A673 (cell line): ENCODE results near the gene HRH2. TPM values are rescaled to one million over a fixed set of nuclear protein-coding genes. Genes with fewer than 3 reads are reported as not detected.

ENCODE experiments used
- BruUV-seq: library from RNA; stranded (reverse); fragments of 400-500 nt; replicated peaks from 2 replicates; lab custom pipeline; 2021; lab: Mats Ljungman, UMichigan
- CTCF ChIA-PET: fragments of 300-600 bp; sonication (Branson Sonifier 250); formaldehyde crosslinking; loops from one replicate; lab custom pipeline; 2022; ENCODE audit warnings: antibody characterized with exemption; lab: Charles Lee
- POLR2A ChIA-PET: fragments of 300-600 bp; sonication (Branson Sonifier 250); formaldehyde crosslinking; loops from one replicate; lab custom pipeline; 2022; ENCODE audit warnings: antibody characterized with exemption; ENCODE audit not compliant: low non-redundant PET; lab: Charles Lee
- DNase-seq: peaks from one replicate; pipeline ENCODE4 v3.0.0-alpha.2; 2015; ENCODE audit warnings: low spot score
- H3K27ac ChIP-seq: fragments of 200-600 bp; sonication (generic); 2 replicates; pipeline ENCODE4 v1.5.1; 2016; ENCODE audit warnings: mixed run types, low read depth, mild to moderate bottlenecking, mixed read lengths, antibody characterized with exemption, low read length; ENCODE audit not compliant: poor library complexity, severe bottlenecking
- H3K27me3 ChIP-seq: fragments of 200-600 bp; sonication (generic); replicated peaks from 2 replicates; pipeline ENCODE4 v1.6.1; 2017; ENCODE audit warnings: mixed run types, low read depth, mild to moderate bottlenecking, mixed read lengths, antibody characterized with exemption, low read length; ENCODE audit not compliant: insufficient read depth, poor library complexity
- H3K36me3 ChIP-seq: fragments of 200-600 bp; sonication (generic); 2 replicates; pipeline ENCODE4 v1.6.1; 2016; ENCODE audit warnings: mixed run types, mild to moderate bottlenecking, mixed read lengths, antibody characterized with exemption, low read length; ENCODE audit not compliant: insufficient read depth, poor library complexity, severe bottlenecking
- H3K4me1 ChIP-seq: fragments of 200-600 bp; sonication (generic); 2 replicates; pipeline ENCODE4 v1.6.1; 2017; ENCODE audit warnings: mixed run types, mild to moderate bottlenecking, mixed read lengths, antibody characterized with exemption, low read length; ENCODE audit not compliant: insufficient read depth, poor library complexity, severe bottlenecking
- H3K4me3 ChIP-seq: fragments of 200-600 bp; sonication (generic); 2 replicates; pipeline ENCODE4 v1.5.1; 2016; ENCODE audit warnings: low read depth, mixed run types, mild to moderate bottlenecking, mixed read lengths, low read length; ENCODE audit not compliant: poor library complexity, severe bottlenecking
- H3K9me3 ChIP-seq: fragments of 200-600 bp; sonication (generic); 2 replicates; pipeline ENCODE4 v1.6.1; 2016; ENCODE audit warnings: mixed run types, low read depth, mild to moderate bottlenecking, mixed read lengths, antibody characterized with exemption, low read length; ENCODE audit not compliant: poor library complexity, severe bottlenecking
- CTCF ChIP-seq: fragments of 300-800, 200-600 bp; sonication (generic); conservative IDR thresholded peaks from 2 replicates; pipeline ENCODE4 v1.5.1; 2017; ENCODE audit warnings: low read depth, mild to moderate bottlenecking, antibody characterized with exemption, low read length, moderate library complexity, mixed read lengths
- EZH2 ChIP-seq: fragments of 200-600 bp; sonication (generic); IDR thresholded peaks from 2 replicates; pipeline ENCODE4 v1.6.1; 2017; ENCODE audit warnings: borderline replicate concordance, low read depth, mild to moderate bottlenecking, mixed read lengths, antibody characterized with exemption, low read length; ENCODE audit not compliant: poor library complexity, severe bottlenecking
- intact Hi-C: fragments of 100-400 bp; cut with micrococcal nuclease; formaldehyde crosslinking; loops from one replicate; pipeline ENCODE4 v1.10.0; 2022; ENCODE audit not compliant: unreplicated experiment
- total RNA-seq: library from RNA; stranded (reverse); gene quantifications from 2 replicates; pipeline ENCODE4 v1.2.3, GENCODE V29; 2021

HRH2 gene
- total RNA-seq, 1 experiment from 2014 or later, result not detected

- no peak for TF ChIP-seq EZH2
- no peak for TF ChIP-seq CTCF
- CTCF ChIA-PET, result no interaction called here
- no peaks in the 10 kb centered on the region for H3K4me1 ChIP-seq
- peaks cover 49% of the 10 kb centered on the region for H3K27me3 ChIP-seq
- no peak for DNase-seq
- H3K4me3 ChIP-seq, result no peak overlapping the region
- H3K9me3 ChIP-seq, result no peaks in the 10 kb centered on the region
- intact Hi-C loops, result no loop called here
- no peaks in the 10 kb centered on the region for H3K36me3 ChIP-seq
- POLR2A ChIA-PET, result no interaction called here
- no peak overlapping the region for H3K27ac ChIP-seq
- no TSS peak for BruUV-seq
Measured at GRCh38 chr5:175654807-175655206, 3.1 kb upstream of the HRH2 start.

DNA sequence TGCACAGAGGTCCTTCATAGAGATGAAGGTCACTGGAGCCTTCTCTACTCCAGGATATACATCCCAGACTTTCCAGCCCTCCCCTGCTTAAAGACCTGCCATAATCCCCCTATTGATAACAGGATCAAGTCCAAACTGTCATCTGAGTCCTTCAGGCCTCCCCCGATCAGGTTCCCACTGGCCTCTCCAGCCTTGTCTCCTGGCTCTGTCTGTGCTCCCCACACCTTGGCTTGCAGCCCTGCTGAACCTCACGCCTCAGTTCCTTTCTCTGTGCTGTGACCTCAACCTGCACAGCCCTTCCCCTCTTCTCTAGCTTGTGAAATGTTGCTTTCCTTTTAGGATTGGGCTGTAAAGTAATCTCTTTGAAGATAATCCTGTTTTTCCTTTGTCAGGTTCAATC is 2.5 kb upstream of the HRH2 start:
- DNase-seq, result no peak
- ChIA-PET CTCF (no interaction called here), POLR2A (no interaction called here)
- Histone ChIP-seq H3K27me3 (peaks cover 55% of the 10 kb centered on the region), H3K36me3 (no peaks in the 10 kb centered on the region), H3K4me1 (no peaks in the 10 kb centered on the region), H3K9me3 (no peaks in the 10 kb centered on the region), H3K27ac (no peak overlapping the region), H3K4me3 (no peak overlapping the region)
- TF ChIP-seq EZH2, result no peak
- TF ChIP-seq CTCF, result no peak
- intact Hi-C loops, result no loop called here
- BruUV-seq, result no TSS peak

GRCh38 chr5:175656966-175657365 is 905 bp upstream of the HRH2 start:
- Histone ChIP-seq H3K9me3 (no peaks in the 10 kb centered on the region), H3K4me1 (no peaks in the 10 kb centered on the region), H3K36me3 (no peaks in the 10 kb centered on the region), H3K27me3 (peaks cover 53% of the 10 kb centered on the region), H3K4me3 (no peak overlapping the region), H3K27ac (no peak overlapping the region)
- POLR2A ChIA-PET, result no interaction called here
- no peak for DNase-seq
- BruUV-seq, result no TSS peak
- intact Hi-C loops, result no loop called here
- TF ChIP-seq CTCF (no peak), EZH2 (no peak)
- CTCF ChIA-PET, result interaction anchor here (0.7 kb wide), 1 partner anchor 117 kb away, joined by 5 read pairs; no protein-coding TSS in a partner anchor
